Stimulated activated memory B cell treated with anti-CD40 and anti-IgM and Interleukin-4, amounts not matched to agents 10 μg/mL and 1 μg/mL and 100 μg/mL, for 72 hours (primary cell): ENCODE measurements around the gene MTMR4.
"Not testable (repeated sequence)": the region's sequence is repeated elsewhere in the genome, so short reads cannot be mapped to it uniquely, and the experiment has no call there.

Source experiments
- ATAC-seq: fragments of 150-1000 bp; cut with Tn5 transposase; 2 replicates; pipeline ENCODE4 v1.10.0; 2021
- H3K27ac Mint-ChIP-seq: one replicate; pipeline ENCODE4 v1.8.0; 2022; ENCODE audit warnings: mild to moderate bottlenecking, mixed read lengths
- H3K27me3 Mint-ChIP-seq: one replicate; pipeline ENCODE4 v1.8.0; 2022; ENCODE audit warnings: mixed read lengths
- H3K36me3 Mint-ChIP-seq: one replicate; pipeline ENCODE4 v1.8.0; 2022; ENCODE audit warnings: mixed read lengths
- H3K4me1 Mint-ChIP-seq: one replicate; pipeline ENCODE4 v1.8.0; 2022; ENCODE audit warnings: mixed read lengths
- H3K4me3 Mint-ChIP-seq: one replicate; pipeline ENCODE4 v1.8.0; 2022; ENCODE audit warnings: mild to moderate bottlenecking, moderate library complexity, mixed read lengths
- H3K9me3 Mint-ChIP-seq: one replicate; pipeline ENCODE4 v1.8.0; 2022; ENCODE audit warnings: mixed read lengths

MTMR4 gene

GRCh38 chr17:58487589-58488427 is 26.6 kb downstream of the MTMR4 start, which contains the start of gene HSF5:
Gene HSF5 (minus strand): TSS chr17:58488408. CDS start chr17:58488274, 134 bp downstream.
- peaks cover 24% of the 10 kb centered on the region for H3K36me3 Mint-ChIP-seq
- H3K27me3 Mint-ChIP-seq, result no peaks in the 10 kb centered on the region
- no peaks in the 10 kb centered on the region for H3K4me1 Mint-ChIP-seq
- peak; percentile 95 for ATAC-seq
- H3K4me3 Mint-ChIP-seq, result peak within 1 kb of the TSS; percentile 64
- H3K27ac Mint-ChIP-seq, result peak within 1 kb of the TSS; percentile 49
- H3K9me3 Mint-ChIP-seq, result no peaks in the 10 kb centered on the region

GRCh38 chr17:58484600-58484999 is 29.8 kb downstream of the MTMR4 start:
- Mint-ChIP-seq H3K27me3 (no peaks in the 10 kb centered on the region), H3K4me1 (no peaks in the 10 kb centered on the region), H3K4me3 (no peak overlapping the region), H3K9me3 (no peaks in the 10 kb centered on the region), H3K27ac (no peak overlapping the region), H3K36me3 (peaks cover 23% of the 10 kb centered on the region)
- ATAC-seq, result no peak

GRCh38 chr17:58481798-58482197 is 32.6 kb downstream of the MTMR4 start:
- not testable (repeated sequence) for H3K4me3 Mint-ChIP-seq, ATAC-seq, H3K27me3 Mint-ChIP-seq, H3K27ac Mint-ChIP-seq, H3K9me3 Mint-ChIP-seq, H3K4me1 Mint-ChIP-seq
- H3K36me3 Mint-ChIP-seq, result peaks cover 24% of the 10 kb centered on the region

- Mint-ChIP-seq H3K27ac (no peak overlapping the region), H3K9me3 (no peaks in the 10 kb centered on the region), H3K4me3 (no peak overlapping the region), H3K27me3 (no peaks in the 10 kb centered on the region), H3K36me3 (peaks cover 35% of the 10 kb centered on the region), H3K4me1 (no peaks in the 10 kb centered on the region)
- ATAC-seq, result no peak
Measured at GRCh38 chr17:58480090-58480489, 34.3 kb downstream of the MTMR4 start.

- Mint-ChIP-seq H3K9me3 (no peaks in the 10 kb centered on the region), H3K27ac (no peak overlapping the region), H3K4me1 (no peaks in the 10 kb centered on the region), H3K4me3 (no peak overlapping the region), H3K27me3 (no peaks in the 10 kb centered on the region), H3K36me3 (peaks cover 35% of the 10 kb centered on the region)
- no peak for ATAC-seq
Measured at GRCh38 chr17:58476812-58477211, 37.6 kb downstream of the MTMR4 start.

GRCh38 chr17:58475985-58476384 is 38.5 kb downstream of the MTMR4 start:
- Mint-ChIP-seq H3K4me3 (no peak overlapping the region), H3K9me3 (no peaks in the 10 kb centered on the region), H3K4me1 (no peaks in the 10 kb centered on the region), H3K27ac (no peak overlapping the region), H3K36me3 (peaks cover 32% of the 10 kb centered on the region), H3K27me3 (no peaks in the 10 kb centered on the region)
- no peak for ATAC-seq

GRCh38 chr17:58470356-58470755 is 44.1 kb downstream of the MTMR4 start:
- H3K27ac Mint-ChIP-seq, result no peak overlapping the region
- H3K27me3 Mint-ChIP-seq, result no peaks in the 10 kb centered on the region
- no peak for ATAC-seq
- no peaks in the 10 kb centered on the region for H3K4me1 Mint-ChIP-seq
- no peak overlapping the region for H3K4me3 Mint-ChIP-seq
- no peaks in the 10 kb centered on the region for H3K9me3 Mint-ChIP-seq
- no peaks in the 10 kb centered on the region for H3K36me3 Mint-ChIP-seq

GRCh38 chr17:58468944-58469343 is 45.5 kb downstream of the MTMR4 start:
- no peak overlapping the region for H3K4me3 Mint-ChIP-seq
- ATAC-seq, result no peak
- no peaks in the 10 kb centered on the region for H3K36me3 Mint-ChIP-seq
- H3K27ac Mint-ChIP-seq, result no peak overlapping the region
- H3K9me3 Mint-ChIP-seq, result no peaks in the 10 kb centered on the region
- no peaks in the 10 kb centered on the region for H3K27me3 Mint-ChIP-seq
- H3K4me1 Mint-ChIP-seq, result no peaks in the 10 kb centered on the region

GRCh38 chr17:58455491-58455890 is 58.9 kb downstream of the MTMR4 start:
- Mint-ChIP-seq H3K4me3 (no peak overlapping the region), H3K27me3 (no peaks in the 10 kb centered on the region), H3K4me1 (no peaks in the 10 kb centered on the region), H3K9me3 (no peaks in the 10 kb centered on the region), H3K36me3 (peaks cover 37% of the 10 kb centered on the region), H3K27ac (no peak overlapping the region)
- no peak for ATAC-seq

- Mint-ChIP-seq H3K9me3 (no peaks in the 10 kb centered on the region), H3K36me3 (peaks cover 37% of the 10 kb centered on the region), H3K4me1 (no peaks in the 10 kb centered on the region), H3K27ac (no peak overlapping the region), H3K27me3 (no peaks in the 10 kb centered on the region), H3K4me3 (no peak overlapping the region)
- ATAC-seq, result no peak
Measured at GRCh38 chr17:58452738-58453137, 61.7 kb downstream of the MTMR4 start.

GRCh38 chr17:58447039-58447975 is 67.1 kb downstream of the MTMR4 start:
- Mint-ChIP-seq H3K27me3 (no peaks in the 10 kb centered on the region), H3K4me1 (peaks cover 11% of the 10 kb centered on the region), H3K27ac (no peak overlapping the region), H3K36me3 (peaks cover 13% of the 10 kb centered on the region), H3K4me3 (no peak overlapping the region), H3K9me3 (no peaks in the 10 kb centered on the region)
- ATAC-seq, result peak; percentile 84

- ATAC-seq, result no peak
- H3K36me3 Mint-ChIP-seq, result peaks cover 19% of the 10 kb centered on the region
- H3K4me1 Mint-ChIP-seq, result peaks cover 11% of the 10 kb centered on the region
- H3K27ac Mint-ChIP-seq, result no peak overlapping the region
- H3K9me3 Mint-ChIP-seq, result no peaks in the 10 kb centered on the region
- no peaks in the 10 kb centered on the region for H3K27me3 Mint-ChIP-seq
- H3K4me3 Mint-ChIP-seq, result no peak overlapping the region
Measured at GRCh38 chr17:58446086-58446485, 68.4 kb downstream of the MTMR4 start.
